T follicular helper cell (primary cell): ENCODE measurements around the gene POU2F2.

ENCODE experiments used
- DNase-seq: peaks from one replicate; pipeline ENCODE4 v3.0.0-alpha.2; 2020; ENCODE audit warnings: low read depth

Gene POU2F2

DNA sequence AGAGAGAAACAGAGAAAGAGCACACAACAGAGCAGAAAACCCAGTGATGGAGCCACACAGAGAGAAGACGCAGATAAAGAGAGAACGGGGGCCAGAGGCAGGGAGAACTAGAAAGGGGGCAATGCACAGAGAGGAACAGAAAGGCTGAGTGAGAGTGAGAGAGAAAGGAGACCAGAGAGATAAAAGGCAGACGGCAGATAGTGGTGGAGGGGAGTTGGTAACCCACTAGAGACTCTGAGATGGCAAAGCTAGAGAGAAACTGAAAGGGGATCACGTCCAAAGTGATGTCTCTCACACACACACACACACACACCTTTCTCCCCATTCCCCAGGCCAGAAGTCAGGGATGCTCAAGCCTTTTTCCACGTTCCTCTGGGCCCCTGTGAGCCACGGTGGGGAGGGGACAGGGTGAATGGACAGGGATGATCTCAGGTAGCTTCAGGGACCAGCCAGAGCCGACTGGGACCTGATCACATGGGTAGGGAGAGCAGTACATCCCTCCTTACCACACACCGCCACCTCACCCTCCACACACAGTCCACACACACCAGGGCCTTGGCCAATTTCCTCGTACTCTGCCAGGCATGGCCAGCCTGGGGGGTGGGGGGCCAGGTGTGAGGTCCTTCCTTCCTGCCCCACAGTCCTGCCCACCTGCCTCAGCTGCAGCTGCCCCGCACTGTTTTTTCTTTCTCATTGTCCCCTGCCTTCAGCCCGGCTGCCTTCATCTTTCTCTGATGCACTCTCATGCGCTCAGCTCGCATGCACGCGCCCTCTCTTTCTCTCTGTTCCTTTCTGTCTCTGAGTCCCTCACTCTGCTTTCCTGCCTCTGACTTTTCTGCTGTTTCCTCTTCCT is 22.5 kb upstream of the POU2F2 start:
- DNase-seq: no peak

GRCh38 chr19:42153672-42154433 is 21.6 kb upstream of the POU2F2 start:
- DNase-seq: no peak

- no peak for DNase-seq
Observed at GRCh38 chr19:42152910-42153671, 20.8 kb upstream of the POU2F2 start.

DNA sequence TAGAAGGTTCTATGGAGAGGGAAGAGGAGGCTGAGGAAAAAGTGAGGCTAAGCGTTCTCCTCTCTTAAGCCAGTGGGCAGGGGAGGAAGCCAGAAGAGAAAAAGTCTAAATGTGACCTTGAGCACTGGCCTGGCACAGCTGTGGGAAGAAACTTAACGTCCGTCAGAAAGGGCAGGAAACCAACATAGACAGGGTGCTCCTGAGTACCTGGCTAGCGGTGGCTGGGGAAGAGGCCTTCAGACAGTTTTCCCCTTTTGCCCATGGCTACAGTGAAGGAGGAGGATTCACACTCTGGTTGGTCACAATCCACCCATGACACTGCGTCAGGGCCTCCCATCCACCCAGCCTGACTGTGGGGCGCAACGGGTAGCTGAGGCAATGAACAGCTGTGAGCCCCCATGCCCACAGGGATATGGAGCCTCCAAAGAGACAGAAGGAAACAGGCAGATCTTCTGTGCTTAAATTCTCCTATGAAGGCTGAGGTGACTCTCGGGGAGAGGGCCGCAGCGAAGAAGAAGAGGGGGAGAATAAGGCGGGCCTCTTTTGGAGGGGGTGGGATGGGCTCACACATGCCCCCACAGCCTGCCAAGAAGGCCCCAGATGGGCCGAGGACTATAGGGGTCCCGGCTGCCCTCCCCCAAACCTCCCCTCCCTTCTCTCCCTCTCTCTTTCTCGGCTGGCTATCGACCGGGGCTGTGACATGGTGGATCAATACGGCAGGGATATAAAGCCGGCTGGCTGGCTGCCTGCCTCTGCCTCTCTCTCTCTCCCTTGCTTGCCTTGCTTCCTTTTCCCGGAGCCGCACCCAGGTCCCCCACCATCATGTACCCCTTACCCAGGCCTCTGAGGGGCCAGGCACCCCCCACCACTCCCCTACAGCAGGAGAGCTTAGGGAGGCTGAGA is 19.8 kb upstream of the POU2F2 start:
- DNase-seq: no peak

DNA sequence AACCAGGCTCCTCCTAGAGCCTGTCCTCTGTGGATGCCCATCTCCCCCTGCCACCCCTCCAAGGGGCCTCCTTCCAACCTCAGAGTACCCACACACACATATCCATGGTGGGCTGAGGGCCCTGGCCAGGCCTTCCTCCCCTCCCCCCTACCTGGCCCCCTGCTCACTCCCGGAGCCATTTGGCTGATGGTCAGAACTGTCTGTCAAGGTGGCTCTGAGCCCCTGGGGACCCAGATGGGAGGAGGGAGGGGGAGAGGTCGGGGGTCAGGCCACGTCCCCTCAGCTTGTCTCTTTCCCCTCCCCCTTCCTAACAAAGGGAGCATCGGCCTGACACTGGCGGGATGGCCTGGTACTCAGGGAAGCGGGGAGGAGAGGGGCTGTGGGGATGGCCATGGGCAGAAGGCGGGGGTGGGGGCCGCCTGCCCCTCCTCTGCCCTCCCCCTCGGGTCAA is 18.7 kb upstream of the POU2F2 start:
- no peak for DNase-seq

GRCh38 chr19:42150364-42150763 is 18.1 kb upstream of the POU2F2 start:
- no peak for DNase-seq

GRCh38 chr19:42149447-42150202 is 17.4 kb upstream of the POU2F2 start:
- DNase-seq: no peak

GRCh38 chr19:42148266-42148665 is 16.0 kb upstream of the POU2F2 start:
- no peak for DNase-seq

DNA sequence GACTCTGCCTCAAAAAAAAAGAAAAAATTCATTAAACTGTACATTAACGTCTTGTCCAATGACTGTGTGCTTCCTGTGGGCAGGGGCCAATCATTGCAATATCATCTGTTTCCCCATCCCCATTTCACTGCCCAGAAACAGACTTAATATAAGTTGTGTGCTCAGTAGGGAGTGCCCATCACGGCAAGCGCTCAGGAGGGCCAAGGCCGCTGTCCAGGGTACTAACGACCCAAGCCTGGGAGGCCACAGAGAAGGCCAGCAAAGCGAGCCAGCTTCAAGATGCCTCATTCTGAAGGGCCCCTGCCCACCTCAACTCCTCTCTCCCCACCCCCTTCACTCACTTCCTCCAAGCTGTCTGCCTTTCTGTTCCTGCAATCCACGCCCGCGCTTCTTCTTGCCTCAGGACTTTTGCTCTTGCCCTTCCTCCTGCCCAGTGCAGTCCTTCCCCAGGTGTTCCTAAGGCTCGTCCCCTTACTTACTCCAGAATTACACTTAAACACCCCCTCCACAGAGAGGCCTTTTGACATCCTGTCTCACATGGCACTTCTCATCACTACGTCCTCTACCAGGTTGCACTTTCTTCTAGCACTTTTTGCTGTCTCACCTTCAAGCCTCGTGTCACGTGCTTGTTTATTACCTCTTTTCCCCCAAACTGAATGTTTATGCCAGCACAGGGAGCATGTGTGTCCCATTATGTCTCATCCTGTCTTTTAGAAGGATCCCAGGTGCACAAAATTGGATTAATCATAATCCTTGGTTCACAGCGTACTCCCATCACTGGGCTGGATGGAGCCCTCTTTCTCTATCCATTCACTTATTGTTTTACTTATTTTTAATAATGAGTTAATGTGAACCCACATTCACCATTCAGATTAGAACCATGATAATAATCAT is 11.3 kb upstream of the POU2F2 start:
- DNase-seq: no peak

- no peak for DNase-seq
Observed at GRCh38 chr19:42140125-42140754, 8.0 kb upstream of the POU2F2 start.

- no peak for DNase-seq
Observed at GRCh38 chr19:42134535-42135070, 2.4 kb upstream of the POU2F2 start.

GRCh38 chr19:42132851-42133528 is 744 bp upstream of the POU2F2 start:
- peak; percentile 74 for DNase-seq

GRCh38 chr19:42131149-42132029 is 857 bp downstream of the POU2F2 start:
- DNase-seq: no peak

- no peak for DNase-seq
Observed at GRCh38 chr19:42130254-42130573, 2.0 kb downstream of the POU2F2 start.

DNA sequence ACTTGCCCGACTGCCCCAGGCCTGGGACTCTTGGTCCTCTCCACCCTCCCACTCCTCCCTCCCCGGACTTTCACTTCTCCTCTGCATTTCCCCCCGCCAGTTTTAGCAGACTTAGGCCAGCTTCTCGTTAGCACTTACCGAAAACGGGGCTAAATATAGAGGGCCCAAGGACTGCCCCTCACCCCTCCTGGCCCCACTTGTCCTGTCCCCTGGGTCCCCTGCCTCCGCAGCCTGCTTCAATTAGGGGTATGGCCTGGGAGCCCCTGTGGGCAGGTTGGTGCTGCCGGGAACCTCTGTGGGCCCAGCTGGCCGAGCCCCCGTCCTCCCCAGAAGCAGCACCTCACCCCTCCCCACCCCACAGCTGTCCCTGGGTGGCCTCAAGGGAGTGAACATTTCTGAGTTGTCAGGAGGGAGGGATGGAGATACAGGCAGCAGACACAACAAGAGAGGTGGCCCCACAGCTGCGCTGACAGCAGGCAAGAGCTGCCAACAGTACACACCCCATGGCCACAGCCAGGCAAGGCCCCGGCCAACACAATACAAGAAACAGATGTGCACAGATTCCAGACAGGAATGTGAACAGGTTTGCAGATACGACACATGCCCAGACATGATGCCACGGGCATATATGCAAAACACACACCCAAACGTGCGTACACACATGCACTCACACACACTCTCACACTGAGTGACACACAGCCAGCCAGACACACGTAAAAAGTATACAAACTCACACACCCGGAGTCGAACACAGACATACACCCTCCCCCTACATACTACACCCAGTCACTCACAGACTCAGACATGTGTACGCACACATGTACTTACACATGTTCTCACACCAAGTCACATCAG is 2.6 kb downstream of the POU2F2 start:
- DNase-seq: no peak

- no peak for DNase-seq
Observed at GRCh38 chr19:42126574-42126973, 5.7 kb downstream of the POU2F2 start.
